Liver (tissue), 9 donors: ENCODE measurements around the gene DIP2C. TPM values are rescaled to one million over a fixed set of nuclear protein-coding genes. Genes with fewer than 3 reads are reported as not detected.

Experiments
- DNase-seq: peaks from one replicate; pipeline ENCODE4 v3.0.0-alpha.2; 2017; ENCODE audit warnings: low spot score
- H3K27ac ChIP-seq, 2 donors: one replicate each; pipeline ENCODE4 v1.7.0; 2013; ENCODE audit warnings: inconsistent platforms in 2 of 2, low read length in 2 of 2, control low read depth in 1 of 2, low read depth in 1 of 2, mild to moderate bottlenecking in 1 of 2
- H3K27me3 ChIP-seq, 4 donors: one replicate each; pipeline versions ENCODE4 v1.6.1 to v1.7.0; 2013; ENCODE audit warnings: low read length in 3 of 4, inconsistent platforms in 1 of 4, mild to moderate bottlenecking in 1 of 4, moderate library complexity in 1 of 4; ENCODE audit not compliant: control insufficient read depth in 4 of 4, insufficient read depth in 4 of 4
- H3K36me3 ChIP-seq, 4 donors: one replicate each; pipeline versions ENCODE4 v1.6.1 to v1.7.0; 2013; ENCODE audit warnings: low read length in 3 of 4, mild to moderate bottlenecking in 3 of 4, low read depth in 1 of 4, moderate library complexity in 1 of 4; ENCODE audit not compliant: control insufficient read depth in 4 of 4, insufficient read depth in 3 of 4
- H3K4me1 ChIP-seq, 4 donors: one replicate each; pipeline versions ENCODE4 v1.6.1 to v1.7.0; 2013; ENCODE audit warnings: low read length in 3 of 4, mild to moderate bottlenecking in 3 of 4, moderate library complexity in 1 of 4; ENCODE audit not compliant: control insufficient read depth in 4 of 4, insufficient read depth in 4 of 4
- H3K4me3 ChIP-seq, 3 donors: one replicate each; pipeline versions ENCODE4 v1.6.1 to v1.7.0; 2013; ENCODE audit warnings: low read length in 3 of 3, control low read depth in 1 of 3, low read depth in 1 of 3, mild to moderate bottlenecking in 1 of 3
- H3K9ac ChIP-seq, 2 donors: one replicate each; pipeline ENCODE4 v1.7.0; 2013; ENCODE audit warnings: low read length in 2 of 2, mild to moderate bottlenecking in 2 of 2, moderate library complexity in 2 of 2, control low read depth in 1 of 2, low read depth in 1 of 2
- H3K9me3 ChIP-seq, 4 donors: one replicate each; pipeline versions ENCODE4 v1.6.1 to v1.7.0; 2013; ENCODE audit warnings: low read length in 3 of 4; ENCODE audit not compliant: control insufficient read depth in 4 of 4
- EGR1 ChIP-seq, 2 donors: IDR thresholded peaks; 2 replicates each; pipeline ENCODE4 v1.6.1; 2016 to 2018; ENCODE audit warnings: antibody characterized with exemption in 2 of 2, low read depth in 2 of 2
- FOXA1 ChIP-seq: IDR thresholded peaks from 2 replicates; pipeline ENCODE4 v1.6.1; 2016; ENCODE audit warnings: antibody characterized with exemption
- FOXA2 ChIP-seq: IDR thresholded peaks from 2 replicates; pipeline ENCODE4 v1.6.1; 2016; ENCODE audit warnings: antibody characterized with exemption
- GABPA ChIP-seq, 2 donors: IDR thresholded peaks in 1 of 2; conservative IDR thresholded peaks in 1 of 2; 2 replicates each; pipeline ENCODE4 v1.6.1; 2016; ENCODE audit warnings: antibody characterized with exemption in 2 of 2, mild to moderate bottlenecking in 1 of 2, moderate library complexity in 1 of 2
- HNF4A ChIP-seq, 2 donors: conservative IDR thresholded peaks; 2 replicates each; pipeline ENCODE4 v1.6.1; 2016; ENCODE audit warnings: antibody characterized with exemption in 2 of 2, mild to moderate bottlenecking in 2 of 2
- HNF4G ChIP-seq: IDR thresholded peaks from 2 replicates; pipeline ENCODE4 v1.6.1; 2016; ENCODE audit warnings: antibody characterized with exemption
- JUND ChIP-seq, 2 donors: IDR thresholded peaks; 2 replicates each; pipeline ENCODE4 v1.6.1; 2016; ENCODE audit warnings: antibody characterized with exemption in 2 of 2
- NR2F2 ChIP-seq: IDR thresholded peaks from 2 replicates; pipeline ENCODE4 v1.6.1; 2016; ENCODE audit warnings: antibody characterized with exemption
- RAD21 ChIP-seq, 2 donors: IDR thresholded peaks; 2 replicates each; pipeline ENCODE4 v1.6.1; 2016; ENCODE audit warnings: antibody characterized with exemption in 2 of 2, mild to moderate bottlenecking in 2 of 2
- RXRA ChIP-seq, 2 donors: IDR thresholded peaks; 2 replicates each; pipeline ENCODE4 v1.6.1; 2017 to 2018; ENCODE audit warnings: antibody characterized with exemption in 2 of 2, mild to moderate bottlenecking in 1 of 2
- SP1 ChIP-seq: IDR thresholded peaks from 2 replicates; pipeline ENCODE4 v1.6.1; 2018; ENCODE audit warnings: antibody characterized with exemption, mild to moderate bottlenecking
- TAF1 ChIP-seq: conservative IDR thresholded peaks from 2 replicates; pipeline ENCODE4 v1.6.1; 2016; ENCODE audit warnings: antibody characterized with exemption, mild to moderate bottlenecking
- YY1 ChIP-seq: IDR thresholded peaks from 2 replicates; pipeline ENCODE4 v1.6.1; 2016; ENCODE audit warnings: antibody characterized with exemption, mild to moderate bottlenecking
- ZBTB33 ChIP-seq: IDR thresholded peaks from 2 replicates; pipeline ENCODE4 v1.6.1; 2016; ENCODE audit warnings: antibody characterized with exemption
- WGBS: extraction: QIAGEN DNeasy Blood & Tissue Kit; methylation state at CpG from one replicate; pipeline ENCODE4 v1.1.7; 2013; 5-methylcytosine and 5-hydroxymethylcytosine counted together
- polyA plus RNA-seq, 2 donors: library from polyadenylated mRNA; stranded (reverse) in 1 of 2; unstranded in 1 of 2; fragments of 200-250 nt in 1 of 2; fragments of >200 nt in 1 of 2; fragmentation: Nextera tagmentation in 1 of 2; extraction: Ambion mirVana in 1 of 2; gene quantifications; one replicate each; pipeline versions ENCODE4 v1.2.1 to v1.2.3, GENCODE V29; 2013 to 2015
- total RNA-seq, 2 donors: library from RNA; depleted of rRNA; stranded (reverse); fragments of >200 nt; gene quantifications; one replicate each; pipeline ENCODE4 v1.2.3, GENCODE V29; 2014
- TF ChIP-seq, protein P1 (sequence below): IDR thresholded peaks from 2 replicates; pipeline ENCODE4 v1.6.1; 2016; ENCODE audit warnings: antibody characterized with exemption
- TF ChIP-seq, protein P2 (sequence below): IDR thresholded peaks from 2 replicates; pipeline ENCODE4 v1.6.1; 2016; ENCODE audit warnings: antibody characterized with exemption, mild to moderate bottlenecking
- TF ChIP-seq, protein P3 (sequence below): fragments of 150-350 bp; IDR thresholded peaks from 2 replicates; pipeline ENCODE4 v1.5.1; 2017; ENCODE audit warnings: improper control_type of control experiment, low read depth, low read length; ENCODE audit not compliant: missing input control
- TF ChIP-seq, protein P4 (sequence below): IDR thresholded peaks from 2 replicates; pipeline ENCODE4 v1.6.1; 2016; ENCODE audit warnings: antibody characterized with exemption
- donor health status: healthy.
- donor health status: healthy.
- donor health status: healthy.
- donor health status: healthy.
- donor health status: healthy.

DIP2C gene
- total and polyA plus RNA-seq, 4 donors = 4.2 to 12.2 (median 5.7) TPM

- no peak for DNase-seq
- 94% methylated on average over 7 of the region's 7 CpGs for WGBS
- peaks cover 0 to 19% (median 5%) of the 10 kb centered on the region in 4 donors for H3K36me3 ChIP-seq
- TF ChIP-seq FOXA2 (no peak), FOXA1 (no peak), GABPA (IDR thresholded peaks at IDR 0.05 in 1 of 2, conservative IDR thresholded peaks at IDR 0.05 in 1 of 2) (no peak), RXRA (IDR thresholded peaks at IDR 0.05) (no peak), ZBTB33 (no peak), YY1 (no peak), NR2F2 (no peak), HNF4G (no peak), RAD21 (IDR thresholded peaks at IDR 0.05) (no peak), EGR1 (IDR thresholded peaks at IDR 0.05; ENCODE audit: low read depth in 2 of 2) (no peak), TAF1 (no peak), JUND (IDR thresholded peaks at IDR 0.05) (no peak), HNF4A (conservative IDR thresholded peaks at IDR 0.05) (no peak), SP1 (no peak)
- TF ChIP-seq, protein P1, sequence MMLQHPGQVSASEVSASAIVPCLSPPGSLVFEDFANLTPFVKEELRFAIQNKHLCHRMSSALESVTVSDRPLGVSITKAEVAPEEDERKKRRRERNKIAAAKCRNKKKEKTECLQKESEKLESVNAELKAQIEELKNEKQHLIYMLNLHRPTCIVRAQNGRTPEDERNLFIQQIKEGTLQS = no peak
- TF ChIP-seq, protein P2, sequence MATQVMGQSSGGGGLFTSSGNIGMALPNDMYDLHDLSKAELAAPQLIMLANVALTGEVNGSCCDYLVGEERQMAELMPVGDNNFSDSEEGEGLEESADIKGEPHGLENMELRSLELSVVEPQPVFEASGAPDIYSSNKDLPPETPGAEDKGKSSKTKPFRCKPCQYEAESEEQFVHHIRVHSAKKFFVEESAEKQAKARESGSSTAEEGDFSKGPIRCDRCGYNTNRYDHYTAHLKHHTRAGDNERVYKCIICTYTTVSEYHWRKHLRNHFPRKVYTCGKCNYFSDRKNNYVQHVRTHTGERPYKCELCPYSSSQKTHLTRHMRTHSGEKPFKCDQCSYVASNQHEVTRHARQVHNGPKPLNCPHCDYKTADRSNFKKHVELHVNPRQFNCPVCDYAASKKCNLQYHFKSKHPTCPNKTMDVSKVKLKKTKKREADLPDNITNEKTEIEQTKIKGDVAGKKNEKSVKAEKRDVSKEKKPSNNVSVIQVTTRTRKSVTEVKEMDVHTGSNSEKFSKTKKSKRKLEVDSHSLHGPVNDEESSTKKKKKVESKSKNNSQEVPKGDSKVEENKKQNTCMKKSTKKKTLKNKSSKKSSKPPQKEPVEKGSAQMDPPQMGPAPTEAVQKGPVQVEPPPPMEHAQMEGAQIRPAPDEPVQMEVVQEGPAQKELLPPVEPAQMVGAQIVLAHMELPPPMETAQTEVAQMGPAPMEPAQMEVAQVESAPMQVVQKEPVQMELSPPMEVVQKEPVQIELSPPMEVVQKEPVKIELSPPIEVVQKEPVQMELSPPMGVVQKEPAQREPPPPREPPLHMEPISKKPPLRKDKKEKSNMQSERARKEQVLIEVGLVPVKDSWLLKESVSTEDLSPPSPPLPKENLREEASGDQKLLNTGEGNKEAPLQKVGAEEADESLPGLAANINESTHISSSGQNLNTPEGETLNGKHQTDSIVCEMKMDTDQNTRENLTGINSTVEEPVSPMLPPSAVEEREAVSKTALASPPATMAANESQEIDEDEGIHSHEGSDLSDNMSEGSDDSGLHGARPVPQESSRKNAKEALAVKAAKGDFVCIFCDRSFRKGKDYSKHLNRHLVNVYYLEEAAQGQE = no peak
- TF ChIP-seq, protein P3, sequence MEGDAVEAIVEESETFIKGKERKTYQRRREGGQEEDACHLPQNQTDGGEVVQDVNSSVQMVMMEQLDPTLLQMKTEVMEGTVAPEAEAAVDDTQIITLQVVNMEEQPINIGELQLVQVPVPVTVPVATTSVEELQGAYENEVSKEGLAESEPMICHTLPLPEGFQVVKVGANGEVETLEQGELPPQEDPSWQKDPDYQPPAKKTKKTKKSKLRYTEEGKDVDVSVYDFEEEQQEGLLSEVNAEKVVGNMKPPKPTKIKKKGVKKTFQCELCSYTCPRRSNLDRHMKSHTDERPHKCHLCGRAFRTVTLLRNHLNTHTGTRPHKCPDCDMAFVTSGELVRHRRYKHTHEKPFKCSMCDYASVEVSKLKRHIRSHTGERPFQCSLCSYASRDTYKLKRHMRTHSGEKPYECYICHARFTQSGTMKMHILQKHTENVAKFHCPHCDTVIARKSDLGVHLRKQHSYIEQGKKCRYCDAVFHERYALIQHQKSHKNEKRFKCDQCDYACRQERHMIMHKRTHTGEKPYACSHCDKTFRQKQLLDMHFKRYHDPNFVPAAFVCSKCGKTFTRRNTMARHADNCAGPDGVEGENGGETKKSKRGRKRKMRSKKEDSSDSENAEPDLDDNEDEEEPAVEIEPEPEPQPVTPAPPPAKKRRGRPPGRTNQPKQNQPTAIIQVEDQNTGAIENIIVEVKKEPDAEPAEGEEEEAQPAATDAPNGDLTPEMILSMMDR = no peak
- TF ChIP-seq, protein P4, sequence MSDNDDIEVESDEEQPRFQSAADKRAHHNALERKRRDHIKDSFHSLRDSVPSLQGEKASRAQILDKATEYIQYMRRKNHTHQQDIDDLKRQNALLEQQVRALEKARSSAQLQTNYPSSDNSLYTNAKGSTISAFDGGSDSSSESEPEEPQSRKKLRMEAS = no peak
- no peak overlapping the region for H3K27ac ChIP-seq
- H3K4me1 ChIP-seq = no peaks in the 10 kb centered on the region
- H3K27me3 ChIP-seq = no peaks in the 10 kb centered on the region
- no peak overlapping the region for H3K9ac ChIP-seq
- no peak overlapping the region for H3K4me3 ChIP-seq
- H3K9me3 ChIP-seq = no peaks in the 10 kb centered on the region
These were observed 266.3 kb downstream of the DIP2C start for GRCh38 chr10:423178-423577.
